RWPE1 (cell line): ENCODE data around the gene MUC5B.

ENCODE experiments used
- CTCF ChIA-PET: fragments of 350-600 bp; sonication (Branson Sonifier 250); formaldehyde crosslinking; extraction: SDS; loops from one replicate; lab custom pipeline; 2021; lab: Yijun Ruan, JAX
- POLR2A ChIA-PET: fragments of 400-600 bp; formaldehyde crosslinking; extraction: SDS; loops from one replicate; lab custom pipeline; 2020; ENCODE audit warnings: antibody characterized with exemption; ENCODE audit not compliant: low non-redundant PET; lab: Yijun Ruan, JAX
- DNase-seq: peaks from one replicate; pipeline ENCODE4 v3.0.0; 2012; ENCODE audit warnings: low spot score
- H3K27ac ChIP-seq: fragments of 450-650 bp; 2 replicates; pipeline ENCODE4 v1.5.1; 2017
- CTCF ChIP-seq: fragments of 450-650 bp; conservative IDR thresholded peaks from 2 replicates; pipeline ENCODE4 v1.5.1; 2017; ENCODE audit warnings: low read depth, mild to moderate bottlenecking

MUC5B gene

GRCh38 chr11:1223346-1224110 is 662 bp downstream of the MUC5B start:
- DNase-seq = no peak
- TF ChIP-seq CTCF = no peak
- no peak overlapping the region for H3K27ac ChIP-seq
- CTCF ChIA-PET = interaction anchor here (0.6 to 0.7 kb wide), 2 partner anchors 163 to 862 kb away, joined by 3 read pairs; no protein-coding TSS in a partner anchor
- POLR2A ChIA-PET = no interaction called here

- CTCF ChIA-PET = interaction anchor here (0.6 kb wide), 1 partner anchor 163 kb away, joined by 3 read pairs; no protein-coding TSS in a partner anchor
- no peak overlapping the region for H3K27ac ChIP-seq
Observed at GRCh38 chr11:1224111-1224490, 1.2 kb downstream of the MUC5B start.

GRCh38 chr11:1224491-1225385 is 1.9 kb downstream of the MUC5B start:
- ChIA-PET POLR2A (no interaction called here), CTCF (interaction anchor here (0.6 kb wide), 1 partner anchor 162 kb away, joined by 3 read pairs; no protein-coding TSS in a partner anchor)
- no peak for DNase-seq
- TF ChIP-seq CTCF = no peak
- H3K27ac ChIP-seq = no peak overlapping the region

More at GRCh38 chr11:1224111-1224490, 1.2 kb downstream of the MUC5B start:
- POLR2A ChIA-PET = no interaction called here
- no peak for TF ChIP-seq CTCF
- DNase-seq = no peak

GRCh38 chr11:1225386-1226225 is 2.7 kb downstream of the MUC5B start:
- ChIA-PET CTCF (no interaction called here), POLR2A (no interaction called here)
- no peak for TF ChIP-seq CTCF
- no peak overlapping the region for H3K27ac ChIP-seq
- DNase-seq = no peak

- CTCF ChIA-PET = interaction anchor here (0.5 kb wide), 1 partner anchor 367 kb away, joined by 3 read pairs; no protein-coding TSS in a partner anchor
- POLR2A ChIA-PET = no interaction called here
- DNase-seq = no peak
- H3K27ac ChIP-seq = no peak overlapping the region
- no peak for TF ChIP-seq CTCF
Observed at GRCh38 chr11:1226226-1226985, 3.5 kb downstream of the MUC5B start.
